GM21528 (cell line): ENCODE measurements around the gene TAF13.
"Not testable (repeated sequence)": the region's sequence is repeated elsewhere in the genome, so short reads cannot be mapped to it uniquely, and the experiment has no call there.

Experiments
- ATAC-seq: cut with Tn5 transposase; IDR thresholded peaks from one replicate; pipeline ENCODE4 v1.9.1; 2021; ENCODE audit warnings: mild to moderate bottlenecking, moderate library complexity; ENCODE audit not compliant: unreplicated experiment, low FRiP score

The TAF13 gene

GRCh38 chr1:109094377-109094803, 18.6 kb upstream of the TAF13 start:
- ATAC-seq = no peak

- no peak for ATAC-seq
These were observed 16.0 kb upstream of the TAF13 start for GRCh38 chr1:109091839-109092193.

- ATAC-seq = peak; percentile 49
These were observed 15.5 kb upstream of the TAF13 start for GRCh38 chr1:109091078-109091838.

GRCh38 chr1:109090196-109091077, 14.6 kb upstream of the TAF13 start, which contains the start of gene TMEM167B:
Gene TMEM167B (plus strand): TSS chr1:109090764. CDS start chr1:109090873, 109 bp downstream.
- ATAC-seq = peak; percentile 93

GRCh38 chr1:109089242-109090015, 13.6 kb upstream of the TAF13 start:
- no peak for ATAC-seq

GRCh38 chr1:109084563-109085517, 9.0 kb upstream of the TAF13 start:
- no peak for ATAC-seq

GRCh38 chr1:109083923-109084322, 8.1 kb upstream of the TAF13 start:
- ATAC-seq = no peak

- ATAC-seq = no peak
These were observed 7.7 kb upstream of the TAF13 start for GRCh38 chr1:109083501-109083900.

GRCh38 chr1:109080441-109081082, 4.8 kb upstream of the TAF13 start:
- ATAC-seq = no peak

- ATAC-seq = no peak
These were observed 3.4 kb upstream of the TAF13 start for GRCh38 chr1:109079240-109079622.

- ATAC-seq = no peak
These were observed 2.5 kb upstream of the TAF13 start for GRCh38 chr1:109078317-109078716.

- ATAC-seq = no peak
These were observed 6.5 kb downstream of the TAF13 start for GRCh38 chr1:109069294-109069693.

GRCh38 chr1:109067883-109068282, 7.9 kb downstream of the TAF13 start:
- ATAC-seq = no peak

GRCh38 chr1:109065137-109065536, 10.7 kb downstream of the TAF13 start:
- ATAC-seq = no peak

GRCh38 chr1:109061183-109061582, 14.6 kb downstream of the TAF13 start:
- ATAC-seq = no peak

- ATAC-seq = no peak
These were observed 15.1 kb downstream of the TAF13 start for GRCh38 chr1:109060707-109061106.

- no peak for ATAC-seq
These were observed 16.8 kb downstream of the TAF13 start for GRCh38 chr1:109059026-109059425.

- ATAC-seq = no peak
These were observed 19.7 kb downstream of the TAF13 start for GRCh38 chr1:109056064-109056463.

- not testable (repeated sequence) for ATAC-seq
These were observed 23.7 kb downstream of the TAF13 start for GRCh38 chr1:109052145-109052544.
